Spleen (tissue), 11 donors: Measurements from ENCODE around the gene MRC2. TPM values are rescaled to one million over a fixed set of nuclear protein-coding genes. Genes with fewer than 3 reads are reported as not detected.
A peak's percentile ranks its signal among the peaks of the same experiment; 100 is the strongest.
"Not testable (repeated sequence)": the region's sequence is repeated elsewhere in the genome, so short reads cannot be mapped to it uniquely, and the experiment has no call there.

Experiments
- DNase-seq: peaks from one replicate; pipeline ENCODE4 v3.0.0-alpha.2; 2020
- H3K27ac ChIP-seq, 8 donors: fragments of 200-600 bp; sonication (generic) in 7 of 8; 1 replicate in 4 of 8; 2 replicates in 4 of 8; pipeline versions ENCODE4 v1.5.0 to v1.8.0; 2016 to 2021; ENCODE audit warnings: inconsistent platforms in 4 of 8, mild to moderate bottlenecking in 4 of 8, moderate library complexity in 1 of 8
- H3K27me3 ChIP-seq, 7 donors: fragments of 200-600 bp; sonication (generic) in 6 of 7; replicated peaks in 1 of 7; 1 replicate in 4 of 7; 2 replicates in 3 of 7; pipeline versions ENCODE4 v1.5.0 to v1.8.0; 2016 to 2021; ENCODE audit warnings: inconsistent platforms in 3 of 7, mild to moderate bottlenecking in 1 of 7
- H3K36me3 ChIP-seq, 6 donors: fragments of 200-600 bp; sonication (generic) in 5 of 6; 1 replicate in 4 of 6; 2 replicates in 2 of 6; pipeline versions ENCODE4 v1.5.0 to v1.8.0; 2016 to 2021; ENCODE audit warnings: inconsistent platforms in 2 of 6
- H3K4me1 ChIP-seq, 6 donors: fragments of 200-600 bp; sonication (generic) in 5 of 6; 1 replicate in 3 of 6; 2 replicates in 3 of 6; pipeline versions ENCODE4 v1.5.0 to v1.8.0; 2016 to 2021; ENCODE audit warnings: inconsistent platforms in 3 of 6
- H3K4me3 ChIP-seq, 8 donors: fragments of 200-600 bp; sonication (generic) in 7 of 8; 1 replicate in 4 of 8; 2 replicates in 4 of 8; pipeline versions ENCODE4 v1.5.0 to v1.8.0; 2016 to 2021; ENCODE audit warnings: inconsistent platforms in 4 of 8, mild to moderate bottlenecking in 4 of 8, moderate library complexity in 2 of 8
- H3K9me3 ChIP-seq, 8 donors: fragments of 200-600 bp; sonication (generic) in 7 of 8; 1 replicate in 4 of 8; 2 replicates in 4 of 8; pipeline versions ENCODE4 v1.5.0 to v1.8.0; 2016 to 2021; ENCODE audit warnings: inconsistent platforms in 4 of 8
- POLR2A ChIP-seq, 3 donors: fragments of 450-650 bp; IDR thresholded peaks; one replicate each; pipeline ENCODE4 v1.5.1; 2017; ENCODE audit warnings: antibody characterized with exemption in 3 of 3, mild to moderate bottlenecking in 1 of 3
- POLR2AphosphoS5 ChIP-seq, 3 donors: sonication (generic); formaldehyde crosslinking; IDR thresholded peaks; one replicate each; pipeline ENCODE4 v1.5.1; 2017; ENCODE audit warnings: antibody characterized with exemption in 3 of 3
- WGBS, 5 donors: extraction: QIAGEN DNeasy Blood & Tissue Kit in 3 of 5; methylation state at CpG; one replicate each; pipeline versions ENCODE4 v1.1.5 to v1.1.7; 2013 to 2018; 5-methylcytosine and 5-hydroxymethylcytosine counted together
- intact Hi-C: fragments of 100-400 bp; cut with DNase I; formaldehyde crosslinking; loops from one replicate; pipeline ENCODE4 v1.15.0; 2023; ENCODE audit warnings: low total_unique reads
- polyA plus RNA-seq, 3 donors: library from polyadenylated mRNA; stranded (reverse); fragments of 200-250 nt; gene quantifications; one replicate each; pipeline ENCODE4 v1.2.1, GENCODE V29; 2013
- total RNA-seq, 7 donors: library from RNA; depleted of rRNA in 3 of 7; stranded (reverse); fragments of >200 nt in 3 of 7; fragmentation: NEBNext Ultra II Directional in 4 of 7; extraction: Animal tissue kit (Norgen Biotek cat#: 25700) in 4 of 7; gene quantifications; one replicate each; pipeline versions ENCODE4 v1.1.0 to v1.2.1, GENCODE V29; 2016 to 2021
- TF ChIP-seq, protein P1 (sequence below), 11 experiments: fragments of 200-600 bp in 7 of 11; fragments of 450-650 bp in 4 of 11; sonication (generic) in 4 of 11; IDR thresholded peaks in 8 of 11; conservative IDR thresholded peaks in 3 of 11; 1 replicate in 7 of 11; 2 replicates in 4 of 11; pipeline versions ENCODE4 v1.4.0 to v1.8.0; 2016 to 2021; ENCODE audit warnings: antibody characterized with exemption in 11 of 11, inconsistent platforms in 4 of 11, mild to moderate bottlenecking in 1 of 11
- donor health status: healthy with polysubstance abuse.
- donor health status: DM: no; HTN: no; CAD: no; lungs with moderate emphysema.
- donor health status: DM: no; HTN: no; CAD: no.
- donor health status: Bipolar disorder and iron deficiency.
- donor health status: healthy.
- donor health status: DM: no; HTN: no; CAD: no.
- donor health status: DM: yes; HTN: yes; CAD: no.

MRC2 gene
- total and polyA plus RNA-seq, 10 donors, result 4.5 to 75.1 (median 38.7) TPM

DNA sequence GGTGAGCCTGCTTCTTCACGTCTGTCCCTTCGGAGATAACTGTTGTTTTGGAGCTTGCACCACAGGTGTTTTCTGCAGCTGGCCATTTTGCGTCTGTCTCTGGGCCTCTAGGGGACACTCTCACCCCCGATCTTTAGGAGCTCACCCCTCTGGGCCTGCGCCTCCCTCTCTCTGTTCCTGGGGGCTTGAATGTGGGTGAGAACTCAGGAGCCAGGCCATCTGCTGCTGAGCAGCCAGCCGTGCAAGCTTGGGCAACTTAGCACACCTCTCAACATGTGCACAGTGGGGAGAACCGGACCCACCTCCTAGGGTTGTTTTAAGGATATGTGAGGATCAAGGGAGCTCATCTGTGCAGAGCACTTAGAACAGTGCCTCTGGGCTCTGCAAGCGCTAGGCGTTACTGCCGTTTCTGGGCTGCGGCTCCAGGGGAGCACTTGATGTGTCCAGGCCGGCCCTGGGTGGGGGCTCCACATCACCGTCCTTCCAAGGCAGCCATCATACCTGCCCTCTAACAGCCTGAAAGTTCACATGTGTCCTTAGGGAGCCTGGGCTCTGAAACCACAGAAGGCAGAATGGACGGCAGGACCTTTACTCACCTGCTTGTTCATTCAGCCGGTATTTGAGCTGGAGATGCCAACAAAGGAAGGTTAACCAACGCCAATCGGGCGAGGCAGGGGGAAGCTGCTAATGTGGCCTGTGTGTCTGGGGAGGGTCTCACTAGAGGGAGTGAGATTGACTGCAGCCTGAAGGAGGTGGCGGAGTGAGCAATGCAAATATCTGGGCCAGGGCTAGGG, 66.3 kb downstream of the MRC2 start:
- H3K27ac ChIP-seq, result peak overlapping the region in 1 of 8 donors; percentile 33
- H3K9me3 ChIP-seq, result no peaks in the 10 kb centered on the region
- intact Hi-C loops, result no loop called here
- WGBS, 5 donors, result 79 to 81% (median 80%) methylated on average over 16 to 19 of the region's 19 CpGs
- peaks cover 0 to 36% (median 12%) of the 10 kb centered on the region in 6 donors for H3K4me1 ChIP-seq
- H3K36me3 ChIP-seq, result peaks cover 0 to 33% (median 0%) of the 10 kb centered on the region in 6 donors
- no peak for DNase-seq
- H3K4me3 ChIP-seq, result no peak overlapping the region
- TF ChIP-seq POLR2AphosphoS5 (IDR thresholded peaks at IDR 0.05), result no peak
- no peak for TF ChIP-seq POLR2A (IDR thresholded peaks at IDR 0.05)
- H3K27me3 ChIP-seq, result peaks cover 0 to 27% (median 0%) of the 10 kb centered on the region in 7 donors

DNA sequence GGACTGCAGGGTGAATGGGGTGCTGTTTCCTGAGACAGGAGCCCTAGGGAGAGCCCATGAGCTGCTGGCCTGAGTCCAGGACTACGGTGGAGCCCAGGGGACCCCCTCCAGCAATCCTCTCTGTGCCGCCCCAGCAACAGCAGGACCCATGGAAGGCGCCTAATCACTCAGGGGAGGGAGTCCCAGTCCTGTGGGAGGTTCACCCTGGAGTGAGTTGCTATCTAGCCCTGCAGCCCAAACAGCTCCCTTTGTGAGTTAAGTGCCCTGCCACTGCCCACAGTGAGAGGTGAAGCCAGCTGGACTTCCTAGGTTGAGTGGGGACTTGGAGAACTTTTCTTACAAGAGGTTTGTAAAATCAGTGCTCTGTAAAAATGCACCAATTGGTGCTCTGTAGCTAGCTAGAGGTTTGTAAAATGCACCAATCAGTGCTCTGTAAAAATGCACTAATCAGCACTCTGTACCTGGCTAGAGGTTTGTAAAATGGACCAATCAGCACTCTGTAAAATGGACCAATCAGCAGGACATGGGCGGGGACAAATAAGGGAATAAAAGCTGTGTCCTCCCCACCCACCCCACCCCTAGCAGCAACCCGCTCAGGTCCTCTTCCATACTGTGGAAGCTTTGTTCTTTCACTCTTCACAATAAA, 67.7 kb downstream of the MRC2 start:
- intact Hi-C loops, DNase-seq, H3K9me3 ChIP-seq: not testable (repeated sequence)
- peaks cover 0 to 37% (median 0%) of the 10 kb centered on the region in 7 donors for H3K27me3 ChIP-seq
- H3K4me1 ChIP-seq, result peaks cover 0 to 36% (median 12%) of the 10 kb centered on the region in 6 donors
- H3K27ac ChIP-seq, result peak overlapping the region in 2 of 8 donors; percentile 33
- H3K36me3 ChIP-seq, result peaks cover 0 to 19% (median 0%) of the 10 kb centered on the region in 6 donors
- peak overlapping the region in 1 of 8 donors; percentile 7 for H3K4me3 ChIP-seq
- WGBS, 5 donors, result 71 to 93% (median 77%) methylated on average over 4 to 5 of the region's 5 CpGs

GRCh38 chr17:62696256-62696655, 68.8 kb downstream of the MRC2 start:
- Histone ChIP-seq H3K36me3 (peaks cover 0 to 9% (median 0%) of the 10 kb centered on the region in 6 donors), H3K4me1 (peaks cover 0 to 36% (median 12%) of the 10 kb centered on the region in 6 donors), H3K27me3 (peaks cover 0 to 42% (median 0%) of the 10 kb centered on the region in 7 donors), H3K9me3 (no peaks in the 10 kb centered on the region), H3K27ac (peak overlapping the region in 1 of 8 donors; percentile 38), H3K4me3 (no peak overlapping the region)
- 83 to 97% (median 87%) methylated on average over 6 to 10 of the region's 10 CpGs for WGBS, 5 donors
- intact Hi-C loops, result no loop called here
- no peak for DNase-seq
- no peak for TF ChIP-seq POLR2AphosphoS5 (IDR thresholded peaks at IDR 0.05)

DNA sequence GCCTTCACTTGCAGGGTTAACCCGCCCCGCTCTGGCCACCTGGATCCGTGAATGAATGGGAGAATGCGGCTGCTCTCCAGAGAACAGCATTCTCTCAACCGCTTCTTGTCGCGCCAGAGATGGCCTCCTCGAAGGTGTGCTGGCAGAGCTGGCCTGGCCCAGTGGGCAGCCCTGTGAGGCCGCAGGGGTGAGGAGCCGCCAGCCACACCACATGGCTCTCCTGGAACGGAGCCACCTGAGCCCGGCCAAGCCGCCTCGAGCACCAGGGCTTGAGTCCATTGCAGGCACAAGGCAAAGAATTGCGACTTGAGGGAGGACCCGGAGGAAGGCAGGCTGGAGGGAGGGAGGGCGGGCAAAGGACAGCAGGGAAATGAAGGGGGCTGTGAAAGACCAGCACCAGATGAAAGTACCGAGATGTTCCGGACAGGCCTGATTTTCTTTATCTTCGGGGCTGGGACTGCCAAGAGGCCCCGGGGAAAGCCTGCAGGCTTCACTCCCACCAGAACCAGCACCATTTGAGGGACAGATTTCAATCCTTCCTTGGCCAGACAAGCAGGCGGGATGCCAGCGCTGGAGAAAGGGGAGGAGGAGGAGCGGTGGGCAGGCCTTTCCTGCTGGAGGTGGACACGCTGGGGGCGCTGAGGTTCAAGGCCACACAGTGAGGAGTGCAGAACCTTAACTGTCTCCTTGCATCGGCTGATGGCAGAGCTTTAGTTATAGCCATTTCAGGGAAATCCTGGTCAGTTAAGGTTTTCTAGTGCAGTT, 69.4 kb downstream of the MRC2 start:
- WGBS, 5 donors, result 77 to 86% (median 80%) methylated on average over 22 to 27 of the region's 27 CpGs
- TF ChIP-seq POLR2AphosphoS5 (IDR thresholded peaks at IDR 0.05), result peak in 2 of 3 donors; percentile 15 to 26
- TF ChIP-seq, protein P1, sequence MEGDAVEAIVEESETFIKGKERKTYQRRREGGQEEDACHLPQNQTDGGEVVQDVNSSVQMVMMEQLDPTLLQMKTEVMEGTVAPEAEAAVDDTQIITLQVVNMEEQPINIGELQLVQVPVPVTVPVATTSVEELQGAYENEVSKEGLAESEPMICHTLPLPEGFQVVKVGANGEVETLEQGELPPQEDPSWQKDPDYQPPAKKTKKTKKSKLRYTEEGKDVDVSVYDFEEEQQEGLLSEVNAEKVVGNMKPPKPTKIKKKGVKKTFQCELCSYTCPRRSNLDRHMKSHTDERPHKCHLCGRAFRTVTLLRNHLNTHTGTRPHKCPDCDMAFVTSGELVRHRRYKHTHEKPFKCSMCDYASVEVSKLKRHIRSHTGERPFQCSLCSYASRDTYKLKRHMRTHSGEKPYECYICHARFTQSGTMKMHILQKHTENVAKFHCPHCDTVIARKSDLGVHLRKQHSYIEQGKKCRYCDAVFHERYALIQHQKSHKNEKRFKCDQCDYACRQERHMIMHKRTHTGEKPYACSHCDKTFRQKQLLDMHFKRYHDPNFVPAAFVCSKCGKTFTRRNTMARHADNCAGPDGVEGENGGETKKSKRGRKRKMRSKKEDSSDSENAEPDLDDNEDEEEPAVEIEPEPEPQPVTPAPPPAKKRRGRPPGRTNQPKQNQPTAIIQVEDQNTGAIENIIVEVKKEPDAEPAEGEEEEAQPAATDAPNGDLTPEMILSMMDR (IDR thresholded peaks at IDR 0.05 in 8 of 11, conservative IDR thresholded peaks at IDR 0.05 in 3 of 11), result no peak
- DNase-seq, result no peak
- Histone ChIP-seq H3K27me3 (peaks cover 0 to 49% (median 0%) of the 10 kb centered on the region in 7 donors), H3K36me3 (peaks cover 0 to 8% (median 0%) of the 10 kb centered on the region in 6 donors), H3K9me3 (no peaks in the 10 kb centered on the region), H3K27ac (peak overlapping the region in 2 of 8 donors; percentile 2 to 38), H3K4me1 (peaks cover 0 to 36% (median 12%) of the 10 kb centered on the region in 6 donors), H3K4me3 (no peak overlapping the region)
- intact Hi-C loops, result no loop called here

DNA sequence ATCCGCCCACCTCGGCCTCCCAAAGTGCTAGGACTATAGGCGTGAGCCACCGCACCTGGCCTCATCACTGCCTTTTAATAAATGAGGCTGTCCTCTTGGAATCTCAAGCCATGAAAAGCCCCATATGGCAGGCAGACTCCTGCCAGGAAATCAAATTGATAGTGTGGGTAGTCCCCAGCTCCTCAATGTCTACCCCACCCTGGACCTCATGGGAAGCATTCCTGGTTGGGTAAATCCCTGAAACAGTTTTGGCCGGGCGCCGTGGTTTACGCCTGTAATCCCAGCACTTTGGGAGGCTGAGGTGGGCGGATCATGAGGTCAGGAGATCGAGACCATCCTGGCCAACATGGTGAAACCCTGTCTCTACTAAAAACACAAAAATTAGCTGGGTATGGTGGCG, 71.0 kb downstream of the MRC2 start:
- intact Hi-C loops, result not testable (repeated sequence)
- DNase-seq, result peak; percentile 37

More for the DNA sequence above, 71.0 kb downstream of the MRC2 start:
- H3K9me3 ChIP-seq, H3K4me3 ChIP-seq, H3K27ac ChIP-seq, H3K36me3 ChIP-seq: not testable (repeated sequence)
- Histone ChIP-seq H3K27me3 (peaks cover 0 to 63% (median 0%) of the 10 kb centered on the region in 7 donors), H3K4me1 (peaks cover 4 to 42% (median 17%) of the 10 kb centered on the region in 6 donors)
- 75 to 86% (median 83%) methylated on average over 11 of the region's 11 CpGs for WGBS, 5 donors
